Testis (tissue), 3 donors: Measurements from ENCODE around the gene DBNDD2. TPM values are rescaled to one million over a fixed set of nuclear protein-coding genes. Genes with fewer than 3 reads are reported as not detected.

Experiments
- DNase-seq: peaks from one replicate; pipeline ENCODE4 v3.0.0-alpha.2; 2019
- H3K27ac ChIP-seq, 2 donors: fragments of 200-600 bp; sonication (generic); one replicate each; pipeline ENCODE4 v1.5.1; 2019
- H3K27me3 ChIP-seq: fragments of 200-600 bp; sonication (generic); one replicate; pipeline ENCODE4 v1.5.1; 2019
- H3K36me3 ChIP-seq: fragments of 200-600 bp; sonication (generic); one replicate; pipeline ENCODE4 v1.5.1; 2017; ENCODE audit warnings: low read depth; ENCODE audit errors: missing control alignments
- H3K4me1 ChIP-seq: fragments of 200-600 bp; sonication (generic); one replicate; pipeline ENCODE4 v1.5.1; 2019
- H3K4me3 ChIP-seq, 2 donors: fragments of 200-600 bp; sonication (generic); one replicate each; pipeline ENCODE4 v1.5.1; 2017 to 2019
- H3K9me3 ChIP-seq: fragments of 200-600 bp; sonication (generic); one replicate; pipeline ENCODE4 v1.5.1; 2017
- POLR2A ChIP-seq: fragments of 450-650 bp; IDR thresholded peaks from one replicate; pipeline ENCODE4 v1.6.1; 2017; ENCODE audit warnings: antibody characterized with exemption, mild to moderate bottlenecking, moderate library complexity
- WGBS, 2 donors: methylation state at CpG; one replicate each; pipeline ENCODE4 v1.1.5; 2018; 5-methylcytosine and 5-hydroxymethylcytosine counted together
- intact Hi-C: fragments of 100-400 bp; cut with DNase I; formaldehyde crosslinking; loops from one replicate; pipeline ENCODE4 v1.15.1; 2023; ENCODE audit warnings: low total_unique reads
- polyA plus RNA-seq: library from polyadenylated mRNA; stranded (reverse); fragments of 350-450 nt; fragmentation: Illumina TruSeq; extraction: RNeasy Lipid Tissue Mini Kit (QIAGEN cat#74804); gene quantifications from one replicate; pipeline ENCODE4 v1.2.3, GENCODE V29; 2014; ENCODE audit warnings: low read depth, low replicate concordance; ENCODE audit not compliant: insufficient read depth
- total RNA-seq, 2 donors: library from RNA; depleted of rRNA; stranded (reverse); fragments of >200 nt; gene quantifications; one replicate each; pipeline ENCODE4 v1.2.3, GENCODE V29; 2016
- TF ChIP-seq, protein P1 (sequence below), 3 experiments: fragments of 450-650 bp in 2 of 3; fragments of 200-600 bp in 1 of 3; sonication (generic) in 1 of 3; IDR thresholded peaks; one replicate each; pipeline ENCODE4 v1.5.1; 2016 to 2019; ENCODE audit warnings: antibody characterized with exemption in 3 of 3, mild to moderate bottlenecking in 2 of 3, moderate library complexity in 1 of 3

Gene DBNDD2
- total and polyA plus RNA-seq, 3 donors from 2014 or later = 7.9 to 39.3 (median 10.0) TPM

DNA sequence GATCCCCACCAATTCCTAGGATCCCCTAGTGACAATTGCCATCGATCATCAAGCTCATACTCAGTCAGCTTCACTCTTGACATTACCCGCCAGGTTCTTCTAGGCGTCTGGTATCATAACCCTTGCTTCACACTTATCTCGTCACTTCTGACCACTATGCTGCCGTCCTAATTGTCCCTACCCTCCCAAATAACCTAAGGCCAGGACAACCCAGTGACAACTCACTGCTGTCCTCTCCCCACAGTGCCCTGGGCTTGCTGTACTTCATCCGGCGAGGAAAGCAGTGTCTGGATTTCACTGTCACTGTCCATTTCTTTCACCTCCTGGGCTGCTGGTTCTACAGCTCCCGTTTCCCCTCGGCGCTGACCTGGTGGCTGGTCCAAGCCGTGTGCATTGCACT lies 41.5 kb upstream of the DBNDD2 start:
- TF ChIP-seq, protein P1, sequence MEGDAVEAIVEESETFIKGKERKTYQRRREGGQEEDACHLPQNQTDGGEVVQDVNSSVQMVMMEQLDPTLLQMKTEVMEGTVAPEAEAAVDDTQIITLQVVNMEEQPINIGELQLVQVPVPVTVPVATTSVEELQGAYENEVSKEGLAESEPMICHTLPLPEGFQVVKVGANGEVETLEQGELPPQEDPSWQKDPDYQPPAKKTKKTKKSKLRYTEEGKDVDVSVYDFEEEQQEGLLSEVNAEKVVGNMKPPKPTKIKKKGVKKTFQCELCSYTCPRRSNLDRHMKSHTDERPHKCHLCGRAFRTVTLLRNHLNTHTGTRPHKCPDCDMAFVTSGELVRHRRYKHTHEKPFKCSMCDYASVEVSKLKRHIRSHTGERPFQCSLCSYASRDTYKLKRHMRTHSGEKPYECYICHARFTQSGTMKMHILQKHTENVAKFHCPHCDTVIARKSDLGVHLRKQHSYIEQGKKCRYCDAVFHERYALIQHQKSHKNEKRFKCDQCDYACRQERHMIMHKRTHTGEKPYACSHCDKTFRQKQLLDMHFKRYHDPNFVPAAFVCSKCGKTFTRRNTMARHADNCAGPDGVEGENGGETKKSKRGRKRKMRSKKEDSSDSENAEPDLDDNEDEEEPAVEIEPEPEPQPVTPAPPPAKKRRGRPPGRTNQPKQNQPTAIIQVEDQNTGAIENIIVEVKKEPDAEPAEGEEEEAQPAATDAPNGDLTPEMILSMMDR (IDR thresholded peaks at IDR 0.05) = no peak
- TF ChIP-seq POLR2A = no peak
- intact Hi-C loops = no loop called here
- H3K36me3 ChIP-seq = no peaks in the 10 kb centered on the region

DNA sequence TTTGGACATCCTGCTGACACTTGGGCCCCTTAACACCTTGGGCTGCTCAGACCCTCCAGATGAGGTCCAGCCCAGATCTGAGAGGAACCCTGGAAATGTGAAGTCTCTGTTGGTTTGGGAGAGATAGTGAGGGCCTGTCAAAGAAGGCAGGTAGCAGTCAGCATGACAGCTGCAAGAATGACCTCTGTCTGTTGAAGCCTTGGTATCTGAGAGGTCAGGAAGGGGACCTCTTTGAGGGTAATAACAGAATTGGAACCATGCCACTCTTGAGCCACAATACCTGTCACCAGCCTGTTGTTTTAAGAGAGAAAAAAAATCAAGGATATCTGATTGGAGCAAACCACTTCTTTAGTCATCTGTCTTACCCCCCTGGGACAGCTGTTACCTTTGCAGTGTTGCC lies 41.0 kb upstream of the DBNDD2 start:
- Histone ChIP-seq H3K4me3 (no peak overlapping the region), H3K9me3 (no peaks in the 10 kb centered on the region), H3K4me1 (peaks cover 6% of the 10 kb centered on the region), H3K36me3 (no peaks in the 10 kb centered on the region), H3K27me3 (no peaks in the 10 kb centered on the region), H3K27ac (no peak overlapping the region)
- intact Hi-C loops = no loop called here
- DNase-seq = no peak
- no peak for TF ChIP-seq POLR2A
- TF ChIP-seq, protein P1 (IDR thresholded peaks at IDR 0.05) = no peak

More for the DNA sequence above, 41.5 kb upstream of the DBNDD2 start:
- DNase-seq = no peak
- 84 to 95% methylated on average over 11 of the region's 11 CpGs for WGBS, 2 donors
- Histone ChIP-seq H3K4me1 (peaks cover 6% of the 10 kb centered on the region), H3K4me3 (no peak overlapping the region), H3K27me3 (no peaks in the 10 kb centered on the region), H3K9me3 (no peaks in the 10 kb centered on the region), H3K27ac (no peak overlapping the region)

DNA sequence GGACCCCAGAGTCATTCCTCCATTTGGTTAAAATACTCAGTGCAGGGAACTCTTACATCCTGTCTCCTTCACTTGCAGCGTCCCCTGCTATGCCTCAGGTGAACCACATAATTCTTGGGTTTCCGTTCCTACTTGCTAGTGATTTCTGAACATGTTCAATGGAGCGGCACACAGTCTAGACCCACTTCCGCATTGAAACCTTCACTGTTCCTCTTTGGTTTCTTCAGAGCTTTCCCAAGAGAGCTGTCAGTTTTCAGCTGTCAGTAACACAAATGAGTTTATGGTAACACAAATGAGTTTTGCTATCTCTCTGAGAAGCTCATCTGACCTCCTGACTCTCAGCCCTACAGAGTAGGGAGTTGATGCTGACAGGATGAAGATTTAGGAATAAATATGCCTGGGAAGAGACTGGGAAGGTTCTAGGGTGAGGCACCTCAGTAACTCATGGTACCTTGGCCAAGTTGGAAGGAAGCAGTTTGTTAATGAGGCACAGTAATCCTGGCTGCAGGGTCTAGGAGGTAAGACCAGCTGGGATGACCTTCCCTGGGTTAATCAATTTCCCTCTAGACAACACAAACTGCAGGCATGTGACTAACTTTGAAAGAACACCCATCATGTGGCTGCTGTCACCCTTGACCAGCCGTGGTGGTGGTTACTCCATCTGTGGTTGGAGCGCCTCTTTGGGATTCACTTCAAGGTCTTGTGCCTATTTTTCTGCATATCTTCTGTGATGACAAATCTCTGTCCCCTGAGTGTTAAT lies 39.7 kb upstream of the DBNDD2 start:
- intact Hi-C loops = no loop called here
- peaks cover 9% of the 10 kb centered on the region for H3K4me1 ChIP-seq
- H3K27me3 ChIP-seq = no peaks in the 10 kb centered on the region
- H3K9me3 ChIP-seq = no peaks in the 10 kb centered on the region
- no peaks in the 10 kb centered on the region for H3K36me3 ChIP-seq
- H3K27ac ChIP-seq = no peak overlapping the region
- WGBS, 2 donors = 78 to 90% methylated on average over 6 of the region's 6 CpGs
- TF ChIP-seq, protein P1 (IDR thresholded peaks at IDR 0.05) = no peak
- no peak for TF ChIP-seq POLR2A
- no peak overlapping the region for H3K4me3 ChIP-seq
- no peak for DNase-seq

DNA sequence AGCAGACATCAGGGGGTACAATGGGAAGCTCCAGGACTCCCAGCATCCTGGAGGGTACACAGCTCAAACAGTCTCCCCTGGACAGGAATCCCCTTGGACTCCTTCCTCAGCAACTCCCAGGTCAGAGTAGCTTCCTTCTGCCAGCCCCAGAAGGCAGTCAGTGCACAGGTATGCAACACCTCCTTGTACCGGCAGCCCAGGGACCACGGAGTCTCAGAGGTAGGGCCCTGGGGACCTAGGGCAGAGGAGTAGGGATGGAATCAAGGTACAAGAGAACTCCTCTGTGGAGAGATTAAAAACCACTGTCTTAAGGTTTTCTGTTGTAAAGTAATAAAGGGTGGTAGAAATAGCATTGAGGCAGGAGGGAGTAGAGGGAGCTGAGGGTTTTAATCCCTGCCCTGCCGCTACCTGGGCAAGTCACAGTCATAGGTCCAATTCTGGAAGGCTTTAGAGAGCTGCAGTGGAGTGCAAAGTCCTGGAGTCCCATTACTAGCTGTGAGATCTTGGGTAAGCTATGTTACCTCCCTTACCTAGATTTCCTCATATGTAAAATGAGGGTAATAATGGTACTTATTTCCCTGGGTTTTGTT lies 37.4 kb upstream of the DBNDD2 start:
- H3K27ac ChIP-seq = no peak overlapping the region
- H3K4me1 ChIP-seq = peaks cover 3% of the 10 kb centered on the region
- no peaks in the 10 kb centered on the region for H3K27me3 ChIP-seq
- H3K36me3 ChIP-seq = no peaks in the 10 kb centered on the region
- H3K9me3 ChIP-seq = no peaks in the 10 kb centered on the region
- no peak for TF ChIP-seq POLR2A
- TF ChIP-seq, protein P1 (IDR thresholded peaks at IDR 0.05) = no peak
- intact Hi-C loops = no loop called here
- no peak overlapping the region for H3K4me3 ChIP-seq
- WGBS, 2 donors = 60 to 93% methylated on average over 3 of the region's 3 CpGs
- DNase-seq = no peak
